H54 (cell line): Measurements from ENCODE around the gene IQUB.
"Not testable (repeated sequence)": the region's sequence is repeated elsewhere in the genome, so short reads cannot be mapped to it uniquely, and the experiment has no call there.

Experiments
- DNase-seq: peaks from one replicate; pipeline ENCODE4 v3.0.0; 2011; ENCODE audit warnings: low spot score, mixed read lengths; ENCODE audit not compliant: insufficient read length
- FAIRE-seq: peaks from 3 replicates; lab custom pipeline; 2011; peaks lifted over from hg19 to GRCh38; lab: Jason Lieb, UNC
- POLR2A ChIP-seq: IDR thresholded peaks from 2 replicates; pipeline ENCODE4 v1.6.1; 2011; ENCODE audit warnings: low read depth, mild to moderate bottlenecking, low read length

Gene IQUB

DNA sequence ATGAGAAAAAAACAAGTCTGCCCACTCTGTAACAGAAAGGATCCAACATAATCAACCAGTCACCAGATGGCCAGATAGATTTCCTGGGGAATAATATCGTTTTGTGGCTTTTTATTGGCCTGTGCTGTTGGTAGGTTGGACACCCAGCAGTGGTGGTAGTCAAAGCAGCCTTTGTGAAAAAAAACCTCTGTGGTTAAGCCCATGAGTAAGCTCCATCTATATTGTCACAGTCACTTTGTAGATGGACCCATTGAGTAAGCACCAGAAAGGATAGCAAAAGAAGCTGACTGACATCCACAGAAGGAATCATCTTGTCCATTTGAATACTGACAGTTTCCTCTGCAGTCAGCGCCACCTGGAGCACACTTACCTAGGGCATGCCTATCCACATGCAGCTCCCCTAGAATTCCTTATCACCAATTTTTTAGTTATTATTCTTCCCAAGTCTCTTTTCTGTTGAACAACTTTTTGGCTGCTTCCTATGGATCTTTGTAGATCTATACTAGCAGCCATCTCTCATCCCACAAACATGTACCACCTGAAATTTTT is 96.9 kb downstream of the IQUB start:
- TF ChIP-seq POLR2A, result no peak
- FAIRE-seq (peak; percentile 70), DNase-seq (no peak)

DNA sequence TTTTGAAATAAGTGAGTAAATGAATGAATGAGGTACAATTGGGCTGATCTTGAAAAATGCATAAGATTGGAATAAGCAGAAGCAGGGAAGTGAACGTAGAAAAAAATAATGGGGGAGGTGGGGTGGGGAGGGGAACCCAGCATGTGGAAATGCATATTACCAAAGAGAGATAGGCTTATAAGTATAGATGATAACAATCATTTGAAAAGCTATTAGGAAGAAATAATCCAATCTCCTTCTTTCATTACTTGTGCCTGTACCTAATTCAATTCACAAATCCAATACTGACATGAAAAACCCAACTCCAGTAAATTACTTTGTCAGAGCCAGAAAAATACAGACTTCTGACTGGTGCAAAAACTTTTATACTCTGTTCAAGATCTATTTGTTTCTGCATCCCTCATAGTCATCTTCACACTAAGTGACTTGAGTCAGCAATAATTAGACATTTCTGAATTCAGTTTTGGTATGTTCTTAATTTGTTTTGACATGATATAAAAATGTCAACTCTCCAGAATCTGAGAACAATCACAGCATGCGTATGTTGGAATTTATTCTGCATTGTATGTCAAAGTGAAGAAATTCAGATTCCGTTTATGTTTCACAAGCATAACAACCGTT is 99.2 kb downstream of the IQUB start:
- DNase-seq (no peak), FAIRE-seq (no peak)
- no peak for TF ChIP-seq POLR2A

DNA sequence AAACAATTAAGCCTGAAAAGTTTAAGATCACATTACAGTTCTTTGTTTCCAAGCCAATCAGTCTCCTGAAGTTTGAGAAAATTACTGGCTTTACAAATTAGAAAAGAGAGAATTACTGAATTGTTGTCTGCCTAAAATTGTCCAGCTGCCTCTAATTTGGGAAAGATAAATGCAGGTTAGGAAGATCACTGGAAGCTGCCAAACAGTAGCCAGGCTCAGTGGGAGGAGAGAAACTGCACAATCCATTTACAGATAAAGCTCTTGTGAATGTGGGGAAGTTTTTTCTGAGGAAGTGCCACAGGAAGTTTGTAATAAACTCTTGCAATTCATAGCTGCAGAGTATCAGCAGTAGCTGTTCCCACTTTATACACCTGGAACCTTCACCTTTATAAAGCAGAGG is 100.7 kb downstream of the IQUB start:
- FAIRE-seq, result no peak
- TF ChIP-seq POLR2A, result no peak
- no peak for DNase-seq

DNA sequence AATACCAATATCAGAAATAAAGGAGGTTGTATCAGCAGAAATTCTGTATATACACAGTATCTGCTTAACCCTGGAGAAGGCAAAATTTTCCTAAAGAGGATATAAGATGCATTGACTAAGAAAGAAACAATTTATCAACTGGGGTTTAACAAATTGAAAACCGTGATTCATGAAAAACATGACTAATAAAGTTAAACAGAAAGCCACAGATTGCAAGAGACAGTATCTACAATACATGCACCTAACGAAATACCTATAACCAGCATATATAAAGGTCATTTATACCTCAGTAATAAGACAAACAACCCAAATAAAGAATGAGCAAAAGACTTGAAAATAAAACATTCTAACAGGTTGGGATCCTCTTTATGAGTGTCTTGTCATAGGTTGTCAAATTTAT is 101.8 kb downstream of the IQUB start:
- FAIRE-seq (no peak), DNase-seq (no peak)
- no peak for TF ChIP-seq POLR2A

DNA sequence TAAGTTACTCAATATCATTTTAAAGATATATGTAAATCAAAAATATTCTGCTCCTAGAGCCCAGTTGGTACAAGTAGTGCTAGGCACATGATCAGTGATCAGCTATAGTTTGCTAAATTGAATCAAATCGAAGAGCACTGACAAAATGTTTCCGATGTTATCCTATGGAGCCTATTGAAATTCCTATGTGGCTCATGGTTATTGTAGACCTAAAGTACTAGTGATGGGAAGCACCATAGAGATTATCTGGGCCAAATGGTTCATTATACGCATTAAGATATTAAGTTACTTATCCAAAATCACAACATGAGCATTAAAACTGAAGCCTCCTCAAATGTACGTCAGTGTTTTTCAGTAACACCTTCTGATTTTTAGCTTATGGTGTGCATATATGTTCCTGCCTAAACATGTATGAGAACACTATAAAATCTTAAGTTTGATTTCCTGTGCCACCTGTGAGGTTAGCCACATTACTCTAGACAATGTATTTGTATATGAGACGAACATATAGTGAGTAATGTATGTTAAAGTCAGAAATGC is 103.2 kb downstream of the IQUB start:
- DNase-seq, result no peak
- TF ChIP-seq POLR2A, result no peak
- FAIRE-seq, result no peak

DNA sequence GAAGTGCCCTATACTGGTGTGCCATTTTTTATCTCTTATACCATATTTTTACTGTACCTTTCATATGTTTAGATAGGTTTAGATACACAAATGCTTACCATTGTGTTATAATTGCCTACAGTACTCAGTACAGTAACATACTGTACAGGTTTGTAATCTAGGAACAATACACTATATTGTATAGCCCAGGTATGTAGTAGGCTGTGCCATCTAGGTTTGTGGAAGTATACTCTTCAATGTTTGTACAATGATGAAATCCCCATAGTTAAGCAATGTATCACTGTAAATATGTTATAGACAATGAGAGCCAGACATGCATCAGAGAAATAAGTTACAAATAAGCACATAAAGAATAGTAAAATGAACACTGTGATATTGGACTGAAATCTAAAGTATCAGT is 109.1 kb downstream of the IQUB start:
- no peak for FAIRE-seq
- no peak for DNase-seq
- no peak for TF ChIP-seq POLR2A

DNA sequence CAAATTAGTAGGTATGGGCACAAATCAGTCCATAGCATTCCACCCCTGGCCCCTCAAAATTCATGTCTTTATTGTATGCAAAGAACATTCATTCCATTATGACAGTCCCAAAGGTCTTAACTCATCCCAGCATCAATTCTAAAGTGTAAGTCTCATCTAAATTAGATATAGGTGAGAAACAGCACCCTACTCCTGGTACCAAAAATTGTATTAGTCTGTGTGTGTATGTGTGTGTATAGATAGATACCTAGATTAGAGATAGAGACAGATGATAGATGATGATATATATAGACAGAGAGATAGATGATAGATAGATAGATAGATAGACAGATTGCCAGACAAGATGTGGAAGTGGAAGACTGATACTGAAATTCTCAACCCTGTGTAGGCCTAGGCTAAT is 109.9 kb downstream of the IQUB start:
- FAIRE-seq (no peak), DNase-seq (no peak)
- no peak for TF ChIP-seq POLR2A

DNA sequence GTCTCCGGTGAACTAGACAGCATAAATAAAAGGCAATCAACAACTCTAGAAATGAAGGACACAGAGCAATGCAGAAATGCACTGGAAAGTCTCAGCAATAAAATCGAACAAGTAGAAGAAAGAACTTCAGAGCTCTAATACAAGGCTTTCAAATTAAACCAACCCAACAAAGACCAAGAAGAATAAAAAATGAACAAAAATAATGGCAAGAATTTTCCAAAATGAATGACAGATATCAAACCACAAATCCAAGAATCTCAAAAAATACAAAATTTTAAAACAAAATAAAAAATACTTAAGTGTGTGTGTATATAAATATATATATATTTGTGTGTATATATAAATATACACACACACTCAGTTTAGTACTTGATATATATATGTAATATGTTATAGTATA is 110.8 kb downstream of the IQUB start:
- TF ChIP-seq POLR2A, result no peak
- no peak for DNase-seq
- no peak for FAIRE-seq

DNA sequence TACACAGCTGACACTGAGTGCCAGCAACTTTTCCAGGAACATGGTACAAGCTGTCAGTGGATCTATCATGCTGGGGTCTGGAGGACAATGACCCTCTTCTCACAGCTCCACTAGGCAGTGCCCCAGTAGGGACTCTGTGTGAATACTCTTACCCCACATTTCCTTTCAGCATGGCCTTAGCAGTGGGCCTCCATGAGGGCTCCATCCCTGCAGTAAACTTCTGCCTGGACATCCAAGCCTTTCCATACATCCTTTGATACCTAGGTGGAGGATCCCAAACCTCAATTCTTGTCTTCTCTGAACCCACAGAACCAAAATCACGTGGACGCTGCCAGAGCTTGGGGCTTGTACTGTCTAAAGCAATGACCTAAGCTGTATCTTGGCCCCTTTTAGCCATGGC is 116.8 kb downstream of the IQUB start:
- TF ChIP-seq POLR2A, result no peak
- FAIRE-seq, result no peak

DNA sequence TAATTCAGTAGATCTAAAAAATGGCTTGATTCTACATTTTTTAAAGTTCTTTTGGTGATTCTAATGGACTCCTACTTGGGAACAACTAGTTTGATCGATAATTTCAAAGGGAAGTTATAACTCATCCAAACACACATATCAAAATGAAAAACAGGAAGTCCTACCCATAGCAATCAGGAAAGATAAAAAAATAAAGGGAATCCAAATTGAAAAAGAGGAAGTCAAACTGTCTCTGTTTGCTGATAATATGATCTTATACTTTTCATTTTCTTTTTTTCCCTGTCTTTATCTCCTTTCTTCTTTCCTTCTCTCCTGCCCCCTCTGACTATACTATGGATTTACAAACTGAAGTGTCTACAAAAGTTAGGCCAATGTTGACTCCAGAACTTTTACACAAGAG is 118.8 kb downstream of the IQUB start:
- no peak for FAIRE-seq
- no peak for DNase-seq
- no peak for TF ChIP-seq POLR2A

More for the DNA sequence above, 116.8 kb downstream of the IQUB start:
- no peak for DNase-seq

DNA sequence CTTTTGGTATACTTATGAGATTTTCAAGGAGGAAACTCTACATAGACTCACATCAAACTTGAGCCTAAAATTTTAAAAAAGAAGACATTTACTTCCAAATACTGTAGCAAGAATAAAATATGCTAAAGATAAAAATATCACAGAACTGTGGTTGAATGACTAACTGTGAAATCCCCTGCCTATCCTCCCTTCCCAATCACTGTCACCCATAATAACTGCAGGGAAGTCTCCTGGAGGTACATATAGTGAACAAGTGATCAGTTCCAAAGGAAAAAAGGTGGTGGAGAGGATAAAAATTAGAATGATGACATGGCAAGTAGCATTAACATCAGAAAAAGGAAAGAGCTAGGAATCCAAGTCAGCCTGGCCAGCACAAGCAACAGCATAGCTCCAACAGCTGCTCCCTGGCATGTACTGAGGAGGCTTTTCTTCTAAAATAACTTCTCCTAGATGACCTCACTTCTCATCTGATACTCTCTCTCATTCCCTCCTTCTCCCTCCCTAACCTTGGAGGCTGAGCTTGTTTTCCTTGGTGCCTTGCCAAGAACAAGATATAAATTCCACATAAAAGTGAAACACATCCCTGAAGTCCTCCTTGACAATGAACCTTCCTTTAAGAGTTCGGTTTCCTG is 124.0 kb downstream of the IQUB start:
- TF ChIP-seq POLR2A, result no peak
- DNase-seq (peak; percentile 15), FAIRE-seq (peak; percentile 87)

DNA sequence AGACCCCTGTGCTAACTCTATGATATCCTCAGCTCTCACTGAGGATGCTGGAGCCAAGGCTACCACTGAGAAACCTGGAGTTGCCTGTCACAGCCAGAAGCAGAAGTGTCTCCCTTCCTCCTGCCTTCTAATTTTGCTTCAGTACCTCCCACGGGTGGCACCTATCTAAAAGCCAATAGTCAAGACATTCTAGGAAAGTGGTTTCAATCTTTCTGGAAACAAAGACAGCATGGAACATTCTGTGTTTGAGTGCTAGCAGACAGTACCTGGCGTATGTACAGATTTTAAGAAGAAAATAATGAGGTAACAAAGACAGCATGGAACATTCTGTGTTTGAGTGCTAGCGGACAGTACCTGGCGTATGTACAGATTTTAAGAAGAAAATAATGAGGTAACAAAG is 126.4 kb downstream of the IQUB start:
- FAIRE-seq, result peak; percentile 27
- DNase-seq, result not testable (repeated sequence)
